HG02642 (cell line): Measurements from ENCODE around the gene ARX.

Experiments
- ATAC-seq: cut with Tn5 transposase; IDR thresholded peaks from one replicate; pipeline ENCODE4 v1.9.1; 2021; ENCODE audit warnings: mild to moderate bottlenecking; ENCODE audit not compliant: unreplicated experiment, poor library complexity

ARX gene

GRCh38 chrX:25017667-25018247, 2.0 kb upstream of the ARX start:
- no peak for ATAC-seq

GRCh38 chrX:25016938-25017598, 1.3 kb upstream of the ARX start:
- no peak for ATAC-seq

- ATAC-seq = no peak
These were observed 551 bp upstream of the ARX start for GRCh38 chrX:25016361-25016671.

GRCh38 chrX:25014366-25014838, 1.4 kb downstream of the ARX start:
- ATAC-seq = no peak

- peak; percentile 52 for ATAC-seq
These were observed 2.0 kb downstream of the ARX start for GRCh38 chrX:25013632-25014365.

GRCh38 chrX:25012793-25013631, 2.8 kb downstream of the ARX start:
- peak; percentile 12 for ATAC-seq

- ATAC-seq = no peak
These were observed 3.4 kb downstream of the ARX start for GRCh38 chrX:25012433-25012735.

GRCh38 chrX:25011589-25012432, 4.0 kb downstream of the ARX start:
- ATAC-seq = no peak

GRCh38 chrX:25010784-25011588, 4.8 kb downstream of the ARX start:
- no peak for ATAC-seq

- ATAC-seq = no peak
These were observed 6.4 kb downstream of the ARX start for GRCh38 chrX:25009407-25009806.

GRCh38 chrX:25007059-25008053, 8.4 kb downstream of the ARX start:
- no peak for ATAC-seq

- no peak for ATAC-seq
These were observed 9.1 kb downstream of the ARX start for GRCh38 chrX:25006586-25007058.

GRCh38 chrX:25005382-25006185, 10.2 kb downstream of the ARX start:
- ATAC-seq = no peak

GRCh38 chrX:25005034-25005381, 10.8 kb downstream of the ARX start:
- no peak for ATAC-seq

GRCh38 chrX:25004485-25005032, 11.2 kb downstream of the ARX start:
- no peak for ATAC-seq

GRCh38 chrX:25004040-25004439, 11.7 kb downstream of the ARX start:
- ATAC-seq = no peak
